GM12801 (cell line): ENCODE data around the gene SGSM2.

Source experiments
- TF ChIP-seq, protein P1 (sequence below): IDR thresholded peaks from one replicate; pipeline ENCODE4 v1.5.1; 2011; ENCODE audit warnings: control low read depth; ENCODE audit not compliant: insufficient read length; ENCODE audit errors: extremely low read depth

SGSM2 gene, protein sequence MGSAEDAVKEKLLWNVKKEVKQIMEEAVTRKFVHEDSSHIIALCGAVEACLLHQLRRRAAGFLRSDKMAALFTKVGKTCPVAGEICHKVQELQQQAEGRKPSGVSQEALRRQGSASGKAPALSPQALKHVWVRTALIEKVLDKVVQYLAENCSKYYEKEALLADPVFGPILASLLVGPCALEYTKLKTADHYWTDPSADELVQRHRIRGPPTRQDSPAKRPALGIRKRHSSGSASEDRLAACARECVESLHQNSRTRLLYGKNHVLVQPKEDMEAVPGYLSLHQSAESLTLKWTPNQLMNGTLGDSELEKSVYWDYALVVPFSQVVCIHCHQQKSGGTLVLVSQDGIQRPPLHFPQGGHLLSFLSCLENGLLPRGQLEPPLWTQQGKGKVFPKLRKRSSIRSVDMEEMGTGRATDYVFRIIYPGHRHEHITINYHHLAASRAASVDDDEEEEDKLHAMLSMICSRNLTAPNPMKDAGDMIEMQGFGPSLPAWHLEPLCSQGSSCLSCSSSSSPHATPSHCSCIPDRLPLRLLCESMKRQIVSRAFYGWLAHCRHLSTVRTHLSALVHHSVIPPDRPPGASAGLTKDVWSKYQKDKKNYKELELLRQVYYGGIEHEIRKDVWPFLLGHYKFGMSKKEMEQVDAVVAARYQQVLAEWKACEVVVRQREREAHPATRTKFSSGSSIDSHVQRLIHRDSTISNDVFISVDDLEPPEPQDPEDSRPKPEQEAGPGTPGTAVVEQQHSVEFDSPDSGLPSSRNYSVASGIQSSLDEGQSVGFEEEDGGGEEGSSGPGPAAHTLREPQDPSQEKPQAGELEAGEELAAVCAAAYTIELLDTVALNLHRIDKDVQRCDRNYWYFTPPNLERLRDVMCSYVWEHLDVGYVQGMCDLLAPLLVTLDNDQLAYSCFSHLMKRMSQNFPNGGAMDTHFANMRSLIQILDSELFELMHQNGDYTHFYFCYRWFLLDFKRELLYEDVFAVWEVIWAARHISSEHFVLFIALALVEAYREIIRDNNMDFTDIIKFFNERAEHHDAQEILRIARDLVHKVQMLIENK

DNA sequence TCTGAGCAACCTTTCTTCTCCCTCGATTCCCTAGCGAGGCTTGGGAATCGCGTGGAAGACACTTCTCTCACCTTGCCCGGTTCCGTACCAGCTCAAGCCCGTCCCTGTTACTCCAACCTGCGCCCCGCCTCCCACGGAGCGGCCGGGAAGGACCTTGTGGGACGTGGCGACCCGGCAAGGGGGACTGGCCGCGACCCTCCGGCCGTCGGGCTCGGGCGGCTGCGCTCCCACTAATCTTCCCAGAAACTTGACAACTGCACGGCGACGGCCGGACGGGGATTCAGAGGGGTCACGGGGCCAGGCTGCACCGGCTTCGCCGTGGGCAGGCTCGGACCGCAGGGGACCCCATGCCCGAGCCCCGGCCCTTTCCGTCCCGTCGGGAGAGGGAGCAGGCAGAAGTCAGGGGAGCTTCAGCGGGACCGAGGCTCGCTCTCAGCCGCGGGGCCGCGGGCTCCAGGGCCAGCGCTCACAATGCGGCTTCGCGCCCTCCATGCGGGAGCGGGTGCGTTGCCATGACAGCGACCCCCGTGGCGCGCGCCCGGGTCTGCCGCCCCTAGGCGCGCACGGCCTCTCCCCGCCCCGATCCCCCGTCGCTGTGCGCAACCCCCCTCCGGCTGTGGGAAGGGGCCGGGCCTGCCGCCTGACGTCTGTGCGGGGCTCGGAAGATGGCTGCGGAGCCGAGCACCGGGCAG lies at the start of gene SGSM2:
Gene SGSM2 (plus strand): TSS at position 650 of the 692 bp plus-strand sequence. CDS start 188 bp downstream, outside the sequence.
- TF ChIP-seq, protein P1, sequence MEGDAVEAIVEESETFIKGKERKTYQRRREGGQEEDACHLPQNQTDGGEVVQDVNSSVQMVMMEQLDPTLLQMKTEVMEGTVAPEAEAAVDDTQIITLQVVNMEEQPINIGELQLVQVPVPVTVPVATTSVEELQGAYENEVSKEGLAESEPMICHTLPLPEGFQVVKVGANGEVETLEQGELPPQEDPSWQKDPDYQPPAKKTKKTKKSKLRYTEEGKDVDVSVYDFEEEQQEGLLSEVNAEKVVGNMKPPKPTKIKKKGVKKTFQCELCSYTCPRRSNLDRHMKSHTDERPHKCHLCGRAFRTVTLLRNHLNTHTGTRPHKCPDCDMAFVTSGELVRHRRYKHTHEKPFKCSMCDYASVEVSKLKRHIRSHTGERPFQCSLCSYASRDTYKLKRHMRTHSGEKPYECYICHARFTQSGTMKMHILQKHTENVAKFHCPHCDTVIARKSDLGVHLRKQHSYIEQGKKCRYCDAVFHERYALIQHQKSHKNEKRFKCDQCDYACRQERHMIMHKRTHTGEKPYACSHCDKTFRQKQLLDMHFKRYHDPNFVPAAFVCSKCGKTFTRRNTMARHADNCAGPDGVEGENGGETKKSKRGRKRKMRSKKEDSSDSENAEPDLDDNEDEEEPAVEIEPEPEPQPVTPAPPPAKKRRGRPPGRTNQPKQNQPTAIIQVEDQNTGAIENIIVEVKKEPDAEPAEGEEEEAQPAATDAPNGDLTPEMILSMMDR, result no peak

DNA sequence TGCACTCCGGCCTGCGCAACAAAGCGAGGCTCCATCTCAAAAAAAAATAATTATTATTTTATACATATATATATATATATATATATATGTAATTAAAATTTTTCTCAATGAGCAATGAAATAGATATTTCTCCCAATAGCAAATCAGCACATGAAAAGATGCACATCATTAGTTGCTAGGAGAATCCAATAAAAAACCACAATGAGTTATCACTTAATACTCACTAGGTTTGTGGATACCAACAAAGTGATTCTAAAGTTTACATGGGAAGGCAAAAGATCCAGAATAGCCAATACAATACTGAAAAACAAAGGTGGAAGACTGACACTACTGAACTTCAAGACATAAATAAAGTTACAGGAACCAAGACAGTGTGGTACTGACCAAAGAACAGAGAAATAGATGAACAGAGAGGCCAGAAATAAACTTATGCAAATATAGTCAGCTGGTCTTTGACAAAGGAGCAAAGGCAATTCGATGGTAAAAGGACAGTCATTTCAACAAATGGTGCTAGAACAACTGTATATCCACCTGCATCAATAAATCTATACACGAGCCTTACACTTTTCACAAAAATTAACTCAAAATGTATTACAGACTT lies 47.3 kb upstream of the SGSM2 start:
- TF ChIP-seq, protein P1, result no peak

DNA sequence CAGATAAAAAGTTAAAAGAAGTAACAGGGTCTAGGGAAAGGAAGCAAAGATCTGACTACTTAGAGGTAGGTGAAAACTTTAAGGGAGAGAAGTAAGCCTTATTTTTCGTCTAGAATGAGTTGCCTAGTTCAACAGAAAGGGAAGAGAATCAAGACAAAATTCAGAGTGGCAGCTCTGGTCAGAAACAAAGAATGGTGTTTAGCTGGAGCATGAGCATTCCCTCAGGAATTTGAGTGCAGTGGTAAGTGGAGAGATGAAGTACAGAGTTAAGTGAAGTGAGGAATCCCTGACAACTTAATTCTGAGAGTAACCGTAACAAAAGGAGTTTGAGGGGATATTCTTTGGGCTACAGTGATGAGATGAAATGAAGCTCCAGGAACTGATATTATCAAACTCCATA lies 45.2 kb upstream of the SGSM2 start:
- TF ChIP-seq, protein P1, result no peak

DNA sequence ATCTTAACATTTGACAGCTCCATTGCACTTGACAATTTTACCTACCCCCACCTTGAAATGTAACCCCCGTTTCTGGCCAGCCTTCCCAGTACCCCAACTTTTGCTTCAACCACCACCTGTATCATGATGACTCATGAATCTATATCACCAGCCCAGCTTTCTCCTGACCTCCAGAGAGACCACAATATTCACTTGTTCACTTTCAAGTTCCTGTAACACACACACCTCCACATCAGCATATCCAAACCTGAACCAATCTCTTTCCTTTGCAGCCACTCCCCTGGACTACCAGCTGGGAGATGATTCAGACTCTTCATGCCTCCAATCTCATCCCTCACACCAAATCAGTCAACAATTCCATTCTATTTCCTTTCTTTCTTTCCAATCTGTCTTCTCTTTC lies 41.7 kb upstream of the SGSM2 start:
- TF ChIP-seq, protein P1, result no peak

DNA sequence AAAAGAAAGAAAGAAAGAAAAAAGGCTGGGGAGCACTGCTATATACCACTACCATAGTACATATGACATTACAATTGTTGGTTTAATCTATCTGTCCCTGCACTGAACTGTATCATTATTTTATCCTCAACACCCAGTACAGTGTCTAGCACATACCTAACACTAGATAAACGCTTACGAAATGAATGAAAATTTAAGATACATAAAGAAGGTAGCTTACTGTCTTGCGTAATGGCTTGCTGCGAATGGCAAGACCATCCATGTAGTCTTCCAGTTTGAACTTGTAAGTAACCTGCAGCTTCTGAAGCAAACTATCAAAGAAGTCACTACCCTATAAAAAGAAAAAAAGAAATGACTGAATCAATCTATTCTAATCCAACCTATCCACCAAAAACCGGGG lies 40.3 kb upstream of the SGSM2 start:
- TF ChIP-seq, protein P1, result no peak

DNA sequence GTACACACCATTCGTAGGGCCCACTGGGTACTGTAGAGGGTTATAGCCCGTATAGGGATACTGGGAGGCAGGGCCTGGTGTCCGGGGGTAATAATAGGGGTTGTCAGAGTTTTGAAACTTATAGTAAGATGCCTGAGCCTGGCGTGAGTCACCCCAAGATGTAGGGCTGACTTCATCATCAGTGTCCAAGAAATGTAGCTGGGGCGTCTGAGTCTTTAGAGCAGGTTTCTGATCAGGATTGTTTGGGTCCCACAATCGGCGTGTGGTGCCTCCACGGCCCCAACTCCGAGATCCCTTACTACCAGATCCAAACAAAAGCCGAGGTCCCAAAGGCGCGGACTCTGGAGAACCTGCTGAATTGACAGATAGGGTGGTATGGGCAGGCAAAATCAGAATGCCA lies 38.2 kb upstream of the SGSM2 start:
- TF ChIP-seq, protein P1, result no peak
